ENCODE results near the gene FAM110A. TPM values are rescaled to one million over a fixed set of nuclear protein-coding genes. Genes with fewer than 3 reads are reported as not detected.
"Not testable (repeated sequence)": the region's sequence is repeated elsewhere in the genome, so short reads cannot be mapped to it uniquely, and the experiment has no call there.

The FAM110A gene
- total RNA-seq, 1 experiment from 2014 or later, result 7.6 TPM

DNA sequence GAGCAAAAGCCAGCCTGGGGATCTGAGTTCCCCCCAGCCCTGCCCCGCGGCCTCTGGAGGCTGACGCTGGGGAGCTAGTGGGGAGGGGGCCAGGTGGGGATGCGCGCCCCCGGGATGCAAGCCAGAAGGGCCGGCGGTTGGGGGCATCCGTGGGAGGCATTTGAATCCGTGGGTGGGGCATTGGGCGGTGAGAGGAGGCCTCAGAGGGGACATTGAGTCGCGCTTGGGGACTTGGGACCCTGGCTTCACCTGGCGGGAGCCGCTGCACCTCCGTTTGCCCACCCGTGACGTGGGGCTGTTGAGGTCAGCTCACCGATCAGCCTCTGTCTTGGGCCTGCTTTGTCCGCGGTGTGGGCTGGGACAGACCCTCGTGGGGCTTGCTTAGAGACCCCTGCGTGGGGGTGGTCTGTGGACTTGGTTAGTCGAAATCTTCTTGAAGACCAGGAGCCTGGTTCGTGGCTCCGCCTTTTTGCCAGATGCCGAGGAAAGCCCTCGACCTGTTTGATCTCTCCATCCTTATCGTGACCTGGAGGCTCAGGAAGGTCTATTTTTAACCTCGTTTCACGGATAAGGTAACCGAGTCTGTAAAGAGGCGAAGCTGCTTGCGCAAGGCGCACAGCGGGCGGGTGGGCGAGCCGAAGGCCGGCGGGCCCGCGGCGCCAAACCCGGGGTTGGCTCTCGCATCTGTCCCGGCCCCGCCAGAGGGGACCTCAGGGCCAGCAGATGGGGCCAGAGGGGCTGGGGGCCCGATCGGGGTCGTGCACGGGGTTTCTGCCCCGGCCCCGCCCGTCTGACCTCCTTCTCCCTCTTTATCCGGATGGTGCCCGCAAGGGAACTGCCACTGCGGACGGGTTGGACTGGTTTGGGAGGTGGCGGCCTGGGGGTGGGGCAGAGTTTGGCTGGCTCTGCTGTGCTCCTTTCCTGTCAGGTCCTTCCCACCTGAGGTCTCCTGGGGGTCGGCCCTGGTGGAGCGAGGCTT, 8.3 kb downstream of the FAM110A start:
- DNase-seq (ENCODE audit: low read depth), result no peak

DNA sequence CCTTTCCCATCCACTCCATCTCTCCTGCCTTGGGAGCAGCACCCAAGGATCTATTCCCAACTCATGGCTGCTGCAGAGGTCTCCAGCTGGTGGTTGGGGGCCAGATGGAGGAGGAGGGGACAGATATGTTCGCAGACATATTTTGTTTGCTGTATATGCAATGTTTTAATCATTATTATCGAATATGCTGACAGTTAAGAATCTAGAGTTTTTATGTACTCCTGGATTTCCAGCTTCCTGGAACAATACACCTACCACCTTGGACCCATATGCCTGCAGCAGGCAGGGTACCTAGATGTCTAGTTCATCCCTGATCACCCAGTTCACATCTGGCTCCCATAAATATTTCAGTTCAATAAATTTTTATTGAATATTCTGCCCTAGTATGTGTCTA, 9.0 kb downstream of the FAM110A start:
- no peak for DNase-seq (ENCODE audit: low read depth)

DNA sequence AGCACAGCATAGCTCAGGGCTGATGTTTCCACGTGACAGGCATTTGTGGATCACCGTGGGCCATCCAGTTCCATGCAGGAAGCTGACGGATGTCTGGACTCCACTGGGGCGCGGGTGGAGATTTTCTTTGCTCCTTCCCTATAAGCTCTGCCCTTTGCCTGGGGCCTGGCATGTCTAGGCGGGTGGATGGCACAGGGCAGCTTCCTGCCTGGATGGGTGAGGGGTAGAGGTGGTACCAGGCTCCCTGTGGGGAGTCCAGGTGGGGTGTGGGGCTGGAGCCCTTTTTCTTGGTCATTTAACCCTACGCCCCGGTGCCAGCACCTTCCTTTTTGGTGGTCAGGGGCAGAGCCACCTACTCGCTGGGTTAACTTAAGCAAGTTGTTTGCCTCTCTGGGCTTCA, 10.4 kb downstream of the FAM110A start:
- no peak for DNase-seq (ENCODE audit: low read depth)

DNA sequence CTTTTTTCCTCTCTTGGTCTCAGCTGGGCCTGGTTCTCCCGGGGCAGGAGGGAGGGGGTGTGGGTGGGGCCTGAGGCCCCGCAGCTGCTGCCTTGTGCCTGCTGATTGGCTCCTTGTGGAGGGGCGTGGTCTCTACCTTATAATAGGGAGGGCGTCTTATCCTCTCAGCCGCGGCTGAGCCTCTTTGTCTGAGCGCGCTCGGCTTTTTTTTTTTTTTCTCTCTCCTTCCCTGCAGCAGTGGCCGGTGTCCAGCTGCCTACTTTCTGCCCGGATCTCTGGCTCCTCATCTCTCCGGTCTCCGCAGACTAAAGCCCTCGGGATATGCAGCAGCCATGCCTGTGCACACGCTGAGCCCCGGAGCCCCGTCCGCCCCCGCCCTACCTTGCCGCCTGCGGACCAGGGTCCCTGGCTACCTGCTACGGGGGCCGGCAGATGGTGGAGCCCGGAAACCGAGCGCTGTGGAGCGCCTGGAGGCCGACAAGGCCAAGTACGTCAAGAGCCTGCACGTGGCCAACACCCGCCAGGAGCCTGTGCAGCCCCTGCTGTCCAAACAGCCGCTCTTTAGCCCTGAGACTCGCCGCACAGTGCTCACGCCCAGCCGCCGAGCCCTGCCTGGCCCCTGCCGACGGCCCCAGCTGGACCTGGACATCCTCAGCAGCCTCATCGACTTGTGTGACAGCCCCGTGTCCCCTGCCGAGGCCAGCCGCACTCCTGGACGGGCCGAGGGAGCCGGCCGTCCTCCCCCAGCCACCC, 11.1 kb downstream of the FAM110A start:
- DNase-seq (ENCODE audit: low read depth), result peak; percentile 77

DNA sequence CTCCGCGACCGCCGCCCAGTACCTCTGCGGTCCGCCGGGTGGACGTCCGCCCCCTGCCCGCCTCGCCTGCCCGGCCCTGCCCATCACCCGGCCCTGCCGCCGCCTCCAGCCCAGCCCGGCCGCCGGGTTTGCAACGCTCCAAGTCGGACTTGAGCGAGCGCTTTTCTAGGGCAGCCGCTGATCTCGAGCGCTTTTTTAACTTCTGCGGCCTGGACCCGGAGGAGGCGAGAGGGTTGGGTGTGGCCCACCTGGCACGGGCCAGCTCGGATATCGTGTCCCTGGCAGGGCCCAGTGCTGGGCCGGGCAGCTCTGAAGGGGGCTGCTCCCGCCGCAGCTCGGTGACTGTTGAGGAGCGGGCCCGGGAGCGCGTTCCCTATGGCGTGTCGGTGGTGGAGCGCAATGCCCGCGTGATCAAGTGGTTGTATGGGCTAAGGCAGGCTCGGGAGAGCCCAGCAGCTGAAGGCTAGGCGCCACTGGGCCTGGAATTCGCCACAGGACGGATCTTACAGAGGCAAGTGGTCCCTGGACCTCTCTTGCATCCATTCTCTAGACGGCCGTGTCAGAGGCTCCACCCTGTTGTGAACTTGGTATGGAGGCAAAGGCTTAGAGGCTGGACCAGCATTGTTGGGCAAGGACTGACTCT, 11.8 kb downstream of the FAM110A start:
- DNase-seq (ENCODE audit: low read depth), result no peak

DNA sequence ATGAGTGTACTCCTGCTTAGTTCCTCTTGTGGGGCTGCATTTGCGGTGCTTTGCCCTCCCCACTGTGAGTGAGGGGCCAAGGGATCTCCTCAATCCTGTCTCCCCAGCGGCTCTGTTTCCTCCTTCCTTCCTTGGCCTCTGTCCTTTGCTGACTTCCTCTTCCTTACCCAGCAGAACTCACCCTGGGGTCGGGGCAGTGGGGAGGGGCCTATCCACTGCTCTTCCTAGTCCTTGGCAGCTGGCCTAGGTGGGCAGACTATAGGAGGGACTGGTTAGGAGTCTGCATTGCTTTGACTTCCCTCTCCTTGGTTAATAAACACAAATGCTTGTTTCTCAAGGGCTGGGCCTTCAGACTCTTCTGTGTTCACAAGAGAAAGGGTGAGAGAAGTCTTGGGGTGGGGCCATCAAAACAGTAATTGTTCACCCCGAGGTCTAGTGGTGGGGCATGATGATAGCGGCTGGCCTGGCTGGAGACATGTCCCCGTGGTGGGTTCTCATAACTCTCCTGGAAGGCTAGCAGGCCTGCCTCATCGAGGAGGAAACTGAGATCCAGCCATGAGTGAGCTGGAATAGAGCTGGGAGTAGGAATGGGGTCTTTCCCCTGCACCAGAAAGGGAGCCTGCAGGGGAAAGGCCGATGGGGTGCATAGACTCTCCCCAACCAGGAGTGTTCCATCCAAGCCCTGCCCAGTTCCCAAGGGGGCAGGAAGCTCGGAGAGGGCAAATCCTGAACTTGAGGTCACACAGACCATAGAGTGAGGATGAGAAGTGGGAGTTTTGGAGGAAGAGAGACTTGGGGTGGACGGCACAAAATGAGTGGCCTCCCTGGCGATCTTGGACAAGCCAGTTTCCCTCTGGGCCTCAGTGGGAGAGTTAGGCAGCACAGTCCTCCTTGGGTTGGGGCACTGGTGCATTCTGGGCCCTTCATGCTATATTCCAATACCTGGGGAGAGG, 12.7 kb downstream of the FAM110A start:
- DNase-seq (ENCODE audit: low read depth), result no peak

DNA sequence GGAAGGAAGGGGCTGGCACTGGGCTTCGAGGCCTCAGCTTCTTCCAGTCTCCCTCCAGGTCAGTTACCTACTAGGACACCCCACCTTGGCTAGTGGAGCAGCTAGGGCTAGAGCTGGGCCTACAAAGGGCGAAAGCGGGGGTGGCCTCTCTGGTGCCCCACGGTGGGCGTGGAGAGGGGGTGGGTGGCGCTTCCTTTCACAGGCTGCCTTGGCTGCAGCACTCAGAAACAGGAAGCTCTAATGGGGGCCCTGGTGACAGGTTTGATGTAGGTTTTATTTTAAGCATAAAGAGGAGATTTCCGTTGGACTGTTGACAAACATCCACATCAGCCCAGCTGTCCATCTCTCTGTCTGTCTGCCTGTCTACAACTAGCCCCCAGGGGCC, 13.4 kb downstream of the FAM110A start:
- no peak for DNase-seq (ENCODE audit: low read depth)

DNA sequence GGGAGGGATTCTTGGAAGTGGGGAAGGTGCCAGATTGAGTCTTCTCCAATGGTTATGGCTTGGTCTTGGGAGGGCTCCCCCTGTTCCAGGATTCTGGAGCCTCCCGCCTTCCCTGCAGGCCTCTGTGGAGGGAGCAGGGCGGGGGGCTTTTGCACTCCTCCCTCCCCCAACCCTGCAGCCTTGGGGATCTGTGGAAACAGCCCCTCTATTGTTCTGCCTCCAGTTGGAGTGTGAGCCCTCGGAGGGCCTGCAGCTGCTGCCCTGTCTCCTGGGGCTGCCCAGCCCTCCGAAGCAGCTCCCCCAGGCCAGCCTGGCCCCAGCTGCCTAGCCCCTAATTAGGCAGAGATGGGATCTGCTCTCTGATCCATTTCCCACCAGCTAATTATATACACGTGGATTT, 14.7 kb downstream of the FAM110A start:
- DNase-seq (ENCODE audit: low read depth), result no peak

DNA sequence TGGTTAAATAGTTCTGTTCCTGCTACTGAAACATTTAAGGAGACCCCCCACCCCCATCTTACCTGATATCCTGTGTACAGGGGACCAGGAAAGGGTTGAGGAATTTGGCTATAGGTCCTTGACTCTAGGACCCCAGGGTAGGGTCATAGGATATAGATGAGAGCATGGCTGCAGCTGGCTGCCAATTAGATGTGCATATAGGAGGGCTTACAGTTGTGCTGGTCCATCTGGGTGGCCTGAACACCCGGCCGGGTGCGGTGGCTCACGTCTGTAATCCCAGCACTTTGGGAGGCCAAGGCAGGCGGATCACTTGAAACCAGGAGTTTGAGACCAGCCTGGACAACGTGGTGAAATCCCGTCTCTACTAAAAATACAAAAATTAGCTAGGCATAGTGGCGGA, 15.2 kb downstream of the FAM110A start:
- DNase-seq (ENCODE audit: low read depth), result not testable (repeated sequence)

DNA sequence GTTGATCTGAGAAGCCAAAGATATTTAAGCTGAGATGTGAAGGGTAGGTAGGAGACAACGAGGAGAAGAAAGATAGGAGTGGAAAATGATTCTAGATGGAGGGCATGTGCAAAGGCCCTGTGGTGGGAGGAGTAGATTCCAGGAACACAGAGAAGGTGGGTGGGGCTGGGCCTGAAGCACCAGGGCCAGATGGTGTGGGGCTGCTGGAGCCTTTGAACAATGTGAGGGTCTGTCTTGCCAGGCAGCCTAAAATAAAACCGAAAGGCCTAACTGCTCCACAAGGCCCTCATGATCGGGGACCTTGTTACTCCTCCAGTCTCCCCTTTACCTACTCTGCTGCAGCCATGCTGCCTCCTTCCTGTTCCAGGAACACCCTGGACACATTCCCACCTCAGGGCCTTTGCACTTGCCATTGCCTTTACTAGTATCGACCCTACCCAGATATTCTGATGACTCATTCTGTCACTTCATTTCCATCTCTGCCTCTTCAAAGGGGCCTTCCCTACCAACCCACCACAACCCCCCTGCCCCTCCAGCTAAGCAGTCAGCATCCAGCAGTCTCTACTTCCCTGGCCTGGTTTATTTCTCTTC, 20.0 kb downstream of the FAM110A start:
- no peak for DNase-seq (ENCODE audit: low read depth)

DNA sequence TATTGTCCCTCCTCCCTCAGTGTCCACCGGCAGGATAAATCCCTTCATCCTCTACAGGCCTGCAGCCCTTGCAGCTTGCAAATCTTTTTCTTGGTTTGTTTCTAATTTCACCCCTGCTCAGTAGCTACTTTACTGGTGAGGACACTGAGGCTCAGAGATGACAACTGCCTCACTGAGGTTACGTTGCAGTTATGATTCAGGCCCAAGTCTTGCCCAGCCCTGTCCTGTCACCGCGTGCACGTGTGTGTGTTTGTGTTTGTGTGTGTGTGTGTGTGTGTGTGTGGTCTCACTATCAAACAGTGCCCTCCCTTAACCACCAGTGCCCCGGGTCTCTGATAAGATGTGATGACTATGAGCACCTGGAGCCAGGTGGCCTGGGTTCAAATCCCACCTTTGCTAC, 21.1 kb downstream of the FAM110A start:
- DNase-seq (ENCODE audit: low read depth), result no peak

DNA sequence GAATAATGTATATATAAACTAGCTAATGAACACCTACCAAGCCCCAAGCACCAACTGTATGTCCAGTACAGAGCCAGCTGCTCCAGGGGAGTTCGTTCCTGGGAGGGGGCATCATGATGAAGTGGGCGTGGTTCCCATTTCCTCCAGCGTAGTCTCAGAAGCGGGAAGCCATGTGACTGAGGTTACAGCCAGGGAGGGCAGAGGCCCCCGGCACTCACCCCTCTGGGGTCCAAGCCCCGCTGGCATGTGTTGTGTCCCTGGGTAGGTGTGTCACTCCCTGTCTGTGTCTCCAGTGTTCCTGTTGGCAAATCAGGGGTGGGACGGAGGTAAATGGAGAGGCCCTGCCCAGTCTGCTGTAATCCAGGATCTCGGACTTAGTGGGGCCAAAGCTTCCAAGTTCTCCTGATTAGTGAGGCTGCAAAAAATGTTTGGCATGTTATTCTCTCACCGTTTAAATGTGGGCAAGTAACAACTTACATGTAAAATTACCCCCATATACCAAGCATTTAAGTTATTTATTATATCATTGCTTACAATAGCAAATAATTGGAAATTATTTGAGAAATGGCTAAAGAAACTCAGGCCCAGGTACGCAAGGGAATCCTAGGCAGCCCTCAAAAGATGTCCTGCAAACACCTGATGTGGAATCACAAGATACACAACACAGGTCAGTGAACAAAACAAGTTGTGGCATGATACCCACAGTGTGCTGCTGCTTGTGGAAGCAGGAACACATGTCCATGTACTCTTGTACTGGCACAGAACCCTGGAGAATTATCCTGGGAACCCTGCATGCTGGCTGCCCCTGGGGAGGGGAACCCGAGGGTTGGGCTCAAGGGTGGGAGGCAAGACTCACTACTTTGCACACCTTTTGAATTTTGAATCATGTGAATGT, 22.2 kb downstream of the FAM110A start:
- no peak for DNase-seq (ENCODE audit: low read depth)

DNA sequence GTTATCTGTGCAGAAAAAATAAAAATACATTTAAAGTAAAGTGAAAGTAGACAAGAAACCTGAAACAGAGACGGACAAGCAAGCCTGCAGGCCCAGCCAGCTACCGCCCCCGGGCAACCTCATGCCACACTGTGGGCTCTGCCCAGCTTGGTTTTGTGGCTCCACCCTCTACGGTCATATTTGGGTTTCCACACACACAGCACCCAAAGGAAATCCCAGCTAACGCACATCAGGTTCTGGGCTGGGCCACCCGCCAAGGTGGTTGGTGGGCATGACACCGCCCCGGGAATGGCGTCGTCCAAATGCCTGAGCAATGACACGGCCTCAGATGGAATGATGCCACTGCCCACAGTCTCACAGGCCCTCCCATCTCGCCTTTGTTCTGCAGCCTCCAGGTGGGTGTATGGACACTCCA, 22.9 kb downstream of the FAM110A start:
- peak; percentile 89 for DNase-seq (ENCODE audit: low read depth)

DNA sequence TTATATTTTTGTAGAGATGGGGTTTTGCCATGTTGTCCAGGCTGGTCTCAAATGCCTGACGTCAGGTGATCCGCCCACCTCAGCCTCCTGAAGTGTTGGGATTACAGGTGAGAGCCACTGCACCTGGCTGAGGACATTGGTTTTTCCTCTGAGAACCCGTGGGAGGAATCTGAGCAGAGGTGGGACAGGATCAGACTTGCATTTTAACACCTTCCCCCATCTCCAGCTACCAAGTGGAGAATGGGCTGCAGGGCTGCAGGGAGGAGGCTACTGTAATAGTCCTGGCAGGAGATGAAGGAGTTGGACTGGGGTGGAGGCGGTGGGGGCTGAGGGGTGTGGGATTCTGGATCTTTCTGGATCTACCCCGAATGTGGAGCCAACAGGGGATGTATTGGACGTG, 24.5 kb downstream of the FAM110A start:
- DNase-seq (ENCODE audit: low read depth), result no peak

DNA sequence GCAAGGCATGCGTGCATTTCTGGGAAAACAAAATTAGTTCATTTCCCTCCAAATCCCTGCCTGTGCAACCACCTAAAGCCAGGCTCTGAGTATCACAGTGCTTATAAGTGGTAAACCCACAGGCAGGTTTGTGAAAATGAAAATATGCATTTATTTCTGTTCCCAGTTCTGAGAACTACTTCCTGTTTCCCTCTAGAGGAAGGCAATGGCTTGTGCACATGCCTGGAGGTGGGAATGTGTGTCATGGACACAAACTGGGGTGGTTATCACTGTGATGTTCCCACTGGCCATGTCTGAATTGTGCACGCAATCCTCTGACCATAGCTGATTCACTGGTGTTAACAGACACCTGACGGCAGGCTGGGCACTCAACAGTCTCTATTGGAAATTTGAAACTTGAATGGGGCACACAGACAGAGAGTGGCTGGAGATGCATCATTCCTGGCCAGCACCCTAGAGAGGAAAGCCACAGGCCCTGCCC, 26.3 kb downstream of the FAM110A start:
- peak; percentile 81 for DNase-seq (ENCODE audit: low read depth)

DNA sequence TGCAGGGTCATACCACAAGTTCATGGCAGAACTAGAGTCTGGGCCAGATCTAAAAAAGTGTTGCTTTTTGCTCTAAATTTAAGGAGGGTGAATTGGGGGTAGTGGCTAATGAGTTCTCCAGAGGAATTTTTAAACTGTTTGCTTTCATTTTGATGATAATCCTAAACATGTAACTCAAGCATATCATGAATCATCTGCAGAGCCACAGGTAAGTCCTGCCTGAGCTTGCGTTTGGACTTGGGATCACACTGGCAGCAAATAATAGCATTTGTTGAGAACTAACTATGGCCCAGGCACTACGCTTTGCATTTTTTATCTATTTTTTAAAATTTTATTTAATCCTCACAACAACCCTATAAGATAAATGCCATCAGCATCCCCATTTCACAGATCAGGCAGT, 27.4 kb downstream of the FAM110A start:
- no peak for DNase-seq (ENCODE audit: low read depth)

DNA sequence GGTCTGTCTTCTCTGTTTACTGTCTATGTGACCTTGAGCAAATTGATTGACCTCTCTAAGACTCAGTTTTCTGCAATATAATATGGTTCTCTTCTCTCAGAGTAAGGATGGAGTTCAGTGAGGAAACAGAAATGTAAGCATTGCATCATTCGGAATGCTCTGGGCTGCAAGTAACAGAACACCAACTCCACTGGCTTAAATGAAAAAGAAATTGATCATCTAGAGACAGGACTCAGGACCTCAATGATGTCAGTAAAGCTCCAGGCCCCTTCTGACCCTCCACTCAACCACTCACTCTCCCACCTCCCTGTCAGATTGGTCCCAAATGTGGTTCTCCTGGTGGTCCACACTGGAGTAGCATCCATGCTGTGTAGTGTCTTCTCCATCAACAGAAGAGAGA, 31.9 kb downstream of the FAM110A start:
- DNase-seq (ENCODE audit: low read depth), result no peak

DNA sequence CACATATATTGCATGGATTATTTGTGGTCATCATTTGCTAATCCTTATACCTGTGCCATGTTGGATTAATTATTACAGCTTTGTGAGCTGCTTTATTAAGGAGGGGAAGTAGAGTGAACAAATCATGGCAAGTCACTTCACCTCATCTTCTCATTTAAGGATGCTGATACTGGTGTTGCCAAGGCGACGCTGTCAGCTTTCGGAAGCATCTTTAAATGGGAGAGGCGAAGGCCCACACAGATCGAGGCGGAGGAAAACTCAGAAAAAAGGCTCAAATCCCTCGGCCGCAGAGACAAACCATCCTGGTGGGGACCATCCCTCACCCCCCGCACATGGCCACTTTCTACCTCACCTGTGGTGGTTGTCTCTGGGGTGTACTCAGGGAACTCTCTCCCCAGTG, 34.8 kb downstream of the FAM110A start:
- DNase-seq (ENCODE audit: low read depth), result no peak

DNA sequence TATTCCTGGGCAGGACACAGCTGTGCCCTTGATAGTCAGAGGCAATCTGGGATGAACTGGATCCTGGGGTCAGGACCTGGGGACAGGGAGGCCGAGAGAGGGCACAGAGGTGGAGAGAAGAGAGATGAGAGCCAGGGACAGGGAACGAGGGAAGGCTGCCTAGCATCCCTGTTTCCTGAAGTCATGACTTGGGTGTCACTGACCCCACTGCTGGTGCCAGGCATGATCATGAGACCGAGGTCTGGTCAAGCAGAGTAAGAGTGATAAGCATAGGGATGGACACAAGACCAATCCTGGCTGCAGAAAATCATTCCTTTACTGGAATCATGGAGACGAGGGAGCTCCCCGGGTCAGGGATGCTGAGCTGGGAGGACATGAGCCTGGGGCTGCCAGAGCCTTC, 36.1 kb downstream of the FAM110A start:
- no peak for DNase-seq (ENCODE audit: low read depth)

DNA sequence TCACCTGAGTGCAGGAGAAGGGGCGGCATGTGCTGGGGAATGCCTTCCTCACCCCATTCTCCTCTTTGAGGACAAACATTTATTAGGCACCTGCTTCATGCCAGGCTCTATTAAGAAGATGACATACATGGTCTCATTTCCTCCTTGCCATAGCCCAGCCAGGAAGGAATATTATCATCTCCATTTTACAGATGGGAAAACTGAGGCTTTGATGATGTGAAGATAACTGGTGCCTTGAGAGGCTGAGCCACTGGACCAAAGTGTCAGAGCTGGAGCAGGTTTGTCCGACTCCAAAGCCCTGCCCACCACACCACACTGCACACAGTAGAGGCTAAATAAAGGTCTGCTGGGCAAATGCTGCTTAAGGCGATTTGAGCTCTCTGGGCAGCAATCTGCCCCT, 37.2 kb downstream of the FAM110A start:
- no peak for DNase-seq (ENCODE audit: low read depth)
